CD4-positive, CD25-positive, alpha-beta regulatory T cell (primary cell): Measurements from ENCODE around the gene GAA. TPM values are rescaled to one million over a fixed set of nuclear protein-coding genes. Genes with fewer than 3 reads are reported as not detected.

Experiments
- ATAC-seq, 2 donors: fragments of 150-1000 bp; cut with Tn5 transposase; one replicate each; pipeline ENCODE4 v1.10.0; 2021; ENCODE audit warnings: low read depth in 2 of 2, moderate number of reproducible peaks in 2 of 2, moderate library complexity in 1 of 2
- DNase-seq, 3 donors: peaks; one replicate each; pipeline versions ENCODE4 v3.0.0 to v3.0.0-alpha.2; 2012 to 2022; ENCODE audit warnings: mixed read lengths in 1 of 3
- H3K27ac ChIP-seq: one replicate; pipeline ENCODE4 v1.7.0; 2013; ENCODE audit warnings: mild to moderate bottlenecking, low read length; ENCODE audit not compliant: insufficient read depth, poor library complexity, severe bottlenecking
- H3K27me3 ChIP-seq: one replicate; pipeline ENCODE4 v1.7.0; 2013; ENCODE audit warnings: low read length; ENCODE audit not compliant: control insufficient read depth, insufficient read depth
- H3K36me3 ChIP-seq: one replicate; pipeline ENCODE4 v1.7.0; 2013; ENCODE audit warnings: mild to moderate bottlenecking, low read length, moderate library complexity; ENCODE audit not compliant: control insufficient read depth, insufficient read depth
- H3K4me1 ChIP-seq: 2 replicates; pipeline ENCODE4 v1.7.0; 2013; ENCODE audit warnings: mild to moderate bottlenecking, low read length; ENCODE audit not compliant: insufficient read depth, control insufficient read depth, poor library complexity, severe bottlenecking
- H3K4me3 ChIP-seq: one replicate; pipeline ENCODE4 v1.7.0; 2013; ENCODE audit warnings: low read depth, mild to moderate bottlenecking, low read length, moderate library complexity
- H3K9me3 ChIP-seq, 2 experiments: 1 replicate in 1 of 2; 2 replicates in 1 of 2; pipeline ENCODE4 v1.7.0; 2013; ENCODE audit warnings: low read length in 2 of 2, mild to moderate bottlenecking in 1 of 2, moderate library complexity in 1 of 2; ENCODE audit not compliant: control insufficient read depth in 2 of 2
- H3K27ac Mint-ChIP-seq, 3 donors: one replicate each; pipeline ENCODE4 v1.8.0; 2020 to 2022; ENCODE audit warnings: mild to moderate bottlenecking in 3 of 3, mixed read lengths in 3 of 3, moderate library complexity in 2 of 3
- H3K27me3 Mint-ChIP-seq: one replicate; pipeline ENCODE4 v1.8.0; 2022; ENCODE audit warnings: mild to moderate bottlenecking, mixed read lengths
- H3K36me3 Mint-ChIP-seq: one replicate; pipeline ENCODE4 v1.8.0; 2020; ENCODE audit warnings: mixed read lengths
- H3K4me1 Mint-ChIP-seq, 4 donors: one replicate each; pipeline ENCODE4 v1.8.0; 2020 to 2022; ENCODE audit warnings: mixed read lengths in 4 of 4, mild to moderate bottlenecking in 1 of 4
- H3K4me3 Mint-ChIP-seq, 4 donors: one replicate each; pipeline ENCODE4 v1.8.0; 2020 to 2022; ENCODE audit warnings: mild to moderate bottlenecking in 4 of 4, mixed read lengths in 4 of 4, moderate library complexity in 3 of 4
- H3K9me3 Mint-ChIP-seq, 7 donors: one replicate each; pipeline ENCODE4 v1.8.0; 2020 to 2022; ENCODE audit warnings: mixed read lengths in 7 of 7, mild to moderate bottlenecking in 3 of 7, moderate library complexity in 2 of 7
- polyA plus RNA-seq, 4 donors: library from polyadenylated mRNA; unstranded; fragments of 300-500 nt; fragmentation: Illumina TruSeq; gene quantifications; one replicate each; pipeline ENCODE4 v1.2.3, GENCODE V29; 2021
- total RNA-seq: library from RNA; stranded (reverse); gene quantifications from one replicate; pipeline ENCODE4 v1.2.3, GENCODE V29; 2022

GAA gene
- total and polyA plus RNA-seq, 5 donors from 2014 or later: 9.8 to 22.0 (median 11.6) TPM

DNA sequence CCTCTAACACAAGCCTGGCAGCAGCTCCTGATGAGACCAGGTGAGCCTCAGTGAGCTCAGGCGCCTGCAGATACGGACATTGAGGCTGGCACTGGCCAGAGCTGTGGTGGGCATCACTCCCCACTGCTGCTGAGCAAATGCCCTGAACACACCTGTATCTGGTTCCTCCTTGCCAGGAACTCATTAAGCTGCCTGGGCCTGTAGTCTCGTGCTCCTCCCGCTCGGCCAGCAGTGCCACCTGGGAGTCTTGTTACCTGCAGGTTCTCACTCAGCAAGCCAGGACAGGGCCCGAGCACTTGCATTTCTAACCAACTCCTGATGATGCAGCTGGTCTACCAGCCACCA, 32.2 kb downstream of the GAA start:
- H3K4me1 Mint-ChIP-seq: no peaks in the 10 kb centered on the region
- peaks cover 53% of the 10 kb centered on the region for H3K36me3 ChIP-seq
- DNase-seq: no peak
- ATAC-seq: no peak
- no peak overlapping the region for H3K27ac ChIP-seq
- H3K27ac Mint-ChIP-seq: peak overlapping the region in 1 of 3 donors; percentile 21
- peaks cover 7% of the 10 kb centered on the region for H3K27me3 Mint-ChIP-seq
- no peak overlapping the region for H3K4me3 ChIP-seq
- peaks cover 31% of the 10 kb centered on the region for H3K36me3 Mint-ChIP-seq
- no peaks in the 10 kb centered on the region for H3K4me1 ChIP-seq
- peaks cover 6% of the 10 kb centered on the region for H3K27me3 ChIP-seq
- H3K4me3 Mint-ChIP-seq: no peak overlapping the region
- H3K9me3 Mint-ChIP-seq: no peaks in the 10 kb centered on the region
- H3K9me3 ChIP-seq: no peaks in the 10 kb centered on the region

DNA sequence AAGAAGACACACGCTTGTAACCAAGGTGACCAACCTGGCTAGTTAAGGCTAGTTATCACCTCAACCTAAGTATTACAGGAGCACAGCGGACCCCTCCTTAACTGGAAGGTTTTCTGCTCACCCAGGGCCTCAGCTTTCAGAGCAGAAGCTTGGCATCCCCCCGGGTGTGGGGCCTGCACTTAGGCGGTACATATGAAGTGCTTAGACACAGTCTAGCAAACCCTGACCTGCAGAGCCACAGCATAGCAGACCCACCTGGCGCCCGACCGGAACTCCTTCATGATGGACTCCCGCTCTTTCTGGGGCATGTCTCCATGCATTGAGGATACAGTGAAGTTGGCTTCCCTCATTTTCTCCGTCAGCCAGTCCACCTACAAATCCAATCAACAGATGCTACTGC, 35.8 kb downstream of the GAA start:
- Mint-ChIP-seq H3K27me3 (no peaks in the 10 kb centered on the region), H3K9me3 (no peaks in the 10 kb centered on the region), H3K4me3 (no peak overlapping the region), H3K4me1 (peaks cover 0 to 5% (median 0%) of the 10 kb centered on the region in 4 donors), H3K27ac (no peak overlapping the region), H3K36me3 (peaks cover 56% of the 10 kb centered on the region)
- DNase-seq (no peak), ATAC-seq (no peak)
- no peaks in the 10 kb centered on the region for H3K9me3 ChIP-seq
- H3K27ac ChIP-seq: no peak overlapping the region
- H3K27me3 ChIP-seq: no peaks in the 10 kb centered on the region
- no peak overlapping the region for H3K4me3 ChIP-seq
- H3K4me1 ChIP-seq: no peaks in the 10 kb centered on the region
- peaks cover 88% of the 10 kb centered on the region for H3K36me3 ChIP-seq

DNA sequence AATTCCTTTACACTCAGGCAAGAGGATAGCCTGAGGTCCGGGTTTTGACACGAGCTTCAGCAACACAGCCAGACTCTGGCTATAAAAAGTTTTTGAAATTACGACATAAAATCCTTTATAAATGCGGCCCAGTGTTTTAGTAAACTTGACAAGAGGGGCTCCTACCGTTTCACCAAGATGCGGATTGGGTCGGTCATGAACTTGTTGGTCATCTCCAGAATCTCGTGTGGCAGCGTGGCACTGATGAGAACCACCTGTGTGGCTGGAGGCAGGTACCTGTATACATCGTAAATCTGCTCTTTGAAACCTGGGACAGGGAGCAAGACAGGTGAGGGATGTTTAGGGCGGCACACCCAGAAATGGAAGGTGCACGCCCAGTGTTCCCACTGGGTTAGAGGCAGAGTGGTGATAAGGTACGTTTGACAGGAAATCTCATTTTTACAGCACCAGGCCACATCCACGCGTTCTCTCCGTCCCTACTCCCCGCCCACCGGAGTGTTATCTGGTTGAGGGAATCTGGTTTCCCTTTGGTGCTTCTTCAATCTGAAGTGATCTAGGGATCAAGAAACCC, 37.6 kb downstream of the GAA start:
- peaks cover under 1% of the 10 kb centered on the region for H3K4me1 ChIP-seq
- no peaks in the 10 kb centered on the region for H3K27me3 ChIP-seq
- H3K27ac ChIP-seq: no peak overlapping the region
- no peaks in the 10 kb centered on the region for H3K9me3 ChIP-seq
- H3K27me3 Mint-ChIP-seq: no peaks in the 10 kb centered on the region
- H3K27ac Mint-ChIP-seq: no peak overlapping the region
- H3K4me3 ChIP-seq: no peak overlapping the region
- peaks cover 59% of the 10 kb centered on the region for H3K36me3 Mint-ChIP-seq
- DNase-seq (no peak), ATAC-seq (no peak)
- peaks cover 93% of the 10 kb centered on the region for H3K36me3 ChIP-seq
- H3K4me1 Mint-ChIP-seq: peaks cover 0 to 5% (median 2%) of the 10 kb centered on the region in 4 donors
- no peaks in the 10 kb centered on the region for H3K9me3 Mint-ChIP-seq
- H3K4me3 Mint-ChIP-seq: peak overlapping the region in 1 of 4 donors; percentile 29

DNA sequence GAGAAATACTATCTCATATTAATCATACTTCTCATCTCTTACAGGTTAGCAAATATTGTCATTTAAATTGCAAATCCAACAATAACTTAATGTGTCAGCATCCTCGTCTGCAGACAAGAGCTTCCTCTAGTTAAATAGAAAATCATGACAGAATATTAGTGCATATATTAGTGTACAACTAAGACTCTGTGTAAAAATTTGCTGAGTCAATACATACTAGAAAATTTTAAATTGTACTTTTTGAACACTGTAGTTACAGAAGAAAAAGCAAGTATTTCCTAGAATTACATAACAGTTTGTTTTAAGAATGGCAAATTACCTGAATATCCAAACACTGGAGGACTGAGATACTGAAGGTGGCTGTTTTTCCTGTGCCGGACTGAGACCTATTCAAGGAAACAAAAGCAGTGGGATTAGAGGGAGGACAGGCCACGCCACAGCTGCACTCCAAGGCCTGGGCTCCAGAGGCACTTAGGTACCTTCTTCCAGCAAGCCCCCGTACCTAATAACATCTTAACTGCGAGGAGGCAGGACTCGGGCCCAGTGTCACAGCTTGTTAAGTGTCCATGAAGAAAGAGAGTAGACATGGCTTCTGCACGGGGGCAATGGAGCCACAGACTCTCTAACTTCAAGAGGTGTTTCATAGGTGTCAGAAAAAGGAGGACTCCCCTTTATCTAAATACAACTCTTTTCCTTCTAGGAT, 40.2 kb downstream of the GAA start:
- H3K36me3 ChIP-seq: peaks cover 77% of the 10 kb centered on the region
- peak overlapping the region in 1 of 4 donors; percentile 55 for H3K4me3 Mint-ChIP-seq
- no peak overlapping the region for H3K4me3 ChIP-seq
- no peaks in the 10 kb centered on the region for H3K27me3 Mint-ChIP-seq
- H3K27ac ChIP-seq: no peak overlapping the region
- no peaks in the 10 kb centered on the region for H3K27me3 ChIP-seq
- H3K36me3 Mint-ChIP-seq: peaks cover 45% of the 10 kb centered on the region
- no peaks in the 10 kb centered on the region for H3K9me3 Mint-ChIP-seq
- peaks cover 14 to 27% (median 20%) of the 10 kb centered on the region in 4 donors for H3K4me1 Mint-ChIP-seq
- no peak for ATAC-seq
- peaks cover 24% of the 10 kb centered on the region for H3K4me1 ChIP-seq
- H3K9me3 ChIP-seq: no peaks in the 10 kb centered on the region
- no peak overlapping the region for H3K27ac Mint-ChIP-seq
- no peak for DNase-seq

DNA sequence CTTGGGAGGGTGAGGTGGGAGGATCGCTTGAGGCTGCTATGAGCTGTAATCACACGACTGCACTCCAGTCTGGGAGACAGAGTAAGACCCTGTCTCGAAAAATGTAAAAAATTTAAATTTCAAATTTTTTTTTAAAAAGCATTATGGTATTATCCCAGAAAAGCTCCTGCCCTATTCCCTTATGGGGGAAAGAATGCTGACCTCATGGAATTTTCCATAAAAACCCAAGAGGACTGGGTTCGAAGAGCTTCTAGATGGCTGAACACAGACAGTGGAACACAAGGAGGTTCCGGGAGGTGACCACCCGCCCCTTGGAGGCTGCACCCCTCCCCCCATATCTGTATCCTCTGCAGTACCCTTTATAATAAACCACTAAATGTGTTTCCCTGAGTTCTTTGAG, 41.5 kb downstream of the GAA start:
- Histone ChIP-seq H3K9me3 (no peaks in the 10 kb centered on the region), H3K27me3 (no peaks in the 10 kb centered on the region), H3K27ac (no peak overlapping the region), H3K4me1 (peaks cover 27% of the 10 kb centered on the region), H3K36me3 (peaks cover 65% of the 10 kb centered on the region), H3K4me3 (no peak overlapping the region)
- DNase-seq (no peak), ATAC-seq (no peak)
- H3K4me3 Mint-ChIP-seq: no peak overlapping the region
- peaks cover 36% of the 10 kb centered on the region for H3K36me3 Mint-ChIP-seq
- no peak overlapping the region for H3K27ac Mint-ChIP-seq
- peaks cover 14 to 35% (median 25%) of the 10 kb centered on the region in 4 donors for H3K4me1 Mint-ChIP-seq
- H3K27me3 Mint-ChIP-seq: no peaks in the 10 kb centered on the region
- no peaks in the 10 kb centered on the region for H3K9me3 Mint-ChIP-seq

DNA sequence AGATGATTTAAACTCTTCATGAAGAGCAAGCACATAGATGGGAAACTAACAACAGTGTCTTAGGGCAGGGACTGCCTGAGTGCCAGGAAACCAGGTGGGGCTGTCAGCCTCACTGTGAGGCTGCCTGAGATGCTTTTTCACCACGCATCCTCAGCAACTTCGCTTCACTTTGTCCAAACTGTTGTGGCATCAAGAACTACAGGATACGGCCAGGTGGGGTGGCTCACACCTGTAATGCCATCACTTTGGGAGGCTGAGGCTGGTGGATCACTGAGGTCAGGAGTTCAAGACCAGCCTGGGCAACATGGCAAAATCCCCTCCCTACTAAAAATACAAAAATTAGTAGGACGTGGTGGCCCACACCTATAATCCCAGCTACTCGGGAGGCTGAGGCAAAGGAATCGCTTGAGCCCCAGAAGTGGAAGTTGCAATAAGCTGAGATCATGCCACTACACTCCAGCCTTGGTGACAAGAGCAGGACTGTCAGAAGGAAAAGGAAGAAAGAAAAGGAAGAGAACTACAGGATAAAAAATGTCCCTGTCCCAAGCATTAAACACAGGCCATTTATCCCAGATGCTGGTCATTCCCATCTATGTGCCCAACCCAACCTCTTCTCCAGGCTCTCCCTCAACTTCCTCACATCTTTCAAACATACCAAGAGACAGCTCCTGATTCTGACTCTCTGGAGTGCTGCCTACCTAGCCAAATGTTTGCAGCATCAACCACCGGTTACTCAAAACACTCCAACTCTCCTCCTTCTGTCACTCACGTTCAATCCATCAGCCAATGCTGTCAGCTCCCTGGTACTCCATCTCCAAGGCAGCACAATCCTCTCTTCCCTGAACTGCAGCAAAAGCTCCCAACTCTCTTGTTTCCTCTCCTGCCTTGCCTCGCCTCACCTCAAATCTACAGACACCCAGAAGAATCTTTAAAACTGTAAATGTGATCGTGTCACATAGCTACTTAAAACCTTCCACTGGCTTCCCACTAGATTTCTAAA, 44.0 kb downstream of the GAA start:
- Mint-ChIP-seq H3K4me1 (peaks cover 14 to 50% (median 26%) of the 10 kb centered on the region in 4 donors), H3K27me3 (no peaks in the 10 kb centered on the region), H3K36me3 (peaks cover 17% of the 10 kb centered on the region), H3K4me3 (peak overlapping the region; percentile 83 to 98 (median 89)), H3K27ac (peak overlapping the region; percentile 22 to 100 (median 87)), H3K9me3 (no peaks in the 10 kb centered on the region)
- H3K9me3 ChIP-seq: no peaks in the 10 kb centered on the region
- peak overlapping the region; percentile 87 for H3K4me3 ChIP-seq
- H3K36me3 ChIP-seq: peaks cover 41% of the 10 kb centered on the region
- H3K4me1 ChIP-seq: peaks cover 33% of the 10 kb centered on the region
- H3K27ac ChIP-seq: no peak overlapping the region
- no peak for ATAC-seq
- peak in 1 of 3 donors; percentile 62 for DNase-seq
- no peaks in the 10 kb centered on the region for H3K27me3 ChIP-seq

DNA sequence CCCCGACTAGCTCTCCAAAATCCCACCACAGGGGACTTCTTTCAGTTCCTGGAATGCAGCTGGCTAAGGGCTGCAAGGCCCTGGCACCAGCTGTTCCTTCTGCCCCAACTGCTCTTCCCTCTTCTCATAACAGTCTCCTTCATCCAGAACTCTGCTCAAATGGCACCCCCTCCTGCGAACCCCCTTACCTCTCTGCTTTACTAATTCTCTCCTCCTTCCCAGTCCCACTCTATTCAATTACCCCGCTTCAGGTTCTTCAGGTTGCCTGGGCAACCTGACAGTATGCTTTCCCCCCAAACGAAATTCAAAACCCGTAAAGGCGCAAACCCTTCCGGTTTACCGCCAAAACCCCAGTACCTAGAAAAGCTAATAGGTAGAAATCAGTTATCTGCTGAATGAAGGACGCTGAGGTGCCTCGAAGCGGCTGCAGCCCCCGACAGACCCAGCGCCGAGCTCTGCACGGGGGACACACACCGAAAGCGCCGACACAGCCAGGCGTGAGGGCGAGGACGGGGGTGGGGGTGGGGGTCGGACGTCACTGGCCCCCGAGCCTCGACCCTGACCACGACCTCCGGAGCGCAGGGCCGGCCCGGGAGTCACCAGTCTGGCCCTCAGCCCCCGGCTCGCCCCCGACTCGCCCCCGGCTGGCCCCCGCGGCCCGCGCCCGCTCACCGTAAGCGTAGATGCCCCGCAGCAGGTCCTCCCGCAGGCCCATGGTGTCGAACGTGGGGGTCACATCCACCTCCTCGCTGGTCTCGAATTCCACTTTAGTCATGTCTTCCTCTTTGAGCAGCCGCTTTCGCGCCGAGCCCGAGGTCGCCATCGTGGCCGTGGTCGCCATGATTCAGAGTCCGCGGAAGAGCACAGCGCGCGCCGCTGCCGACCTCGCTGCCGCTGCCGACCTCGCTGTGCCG, 45.0 kb downstream of the GAA start:
- Mint-ChIP-seq H3K4me1 (peaks cover 14 to 53% (median 25%) of the 10 kb centered on the region in 4 donors), H3K4me3 (peak overlapping the region; percentile 98 to 99 (median 98)), H3K27me3 (no peaks in the 10 kb centered on the region), H3K27ac (peak overlapping the region; percentile 99 to 100 (median 100)), H3K36me3 (peaks cover 11% of the 10 kb centered on the region), H3K9me3 (no peaks in the 10 kb centered on the region)
- Histone ChIP-seq H3K9me3 (no peaks in the 10 kb centered on the region), H3K36me3 (peaks cover 31% of the 10 kb centered on the region), H3K4me3 (peak overlapping the region; percentile 87), H3K4me1 (peaks cover 33% of the 10 kb centered on the region), H3K27me3 (no peaks in the 10 kb centered on the region), H3K27ac (peak overlapping the region; percentile 91)
- peak in 2 of 3 donors; percentile 28 to 58 for DNase-seq
- peak in 1 of 2 donors; percentile 0 for ATAC-seq
